ENCODE results near the gene CD22.
"Not testable (repeated sequence)": the region's sequence is repeated elsewhere in the genome, so short reads cannot be mapped to it uniquely, and the experiment has no call there.

The CD22 gene

DNA sequence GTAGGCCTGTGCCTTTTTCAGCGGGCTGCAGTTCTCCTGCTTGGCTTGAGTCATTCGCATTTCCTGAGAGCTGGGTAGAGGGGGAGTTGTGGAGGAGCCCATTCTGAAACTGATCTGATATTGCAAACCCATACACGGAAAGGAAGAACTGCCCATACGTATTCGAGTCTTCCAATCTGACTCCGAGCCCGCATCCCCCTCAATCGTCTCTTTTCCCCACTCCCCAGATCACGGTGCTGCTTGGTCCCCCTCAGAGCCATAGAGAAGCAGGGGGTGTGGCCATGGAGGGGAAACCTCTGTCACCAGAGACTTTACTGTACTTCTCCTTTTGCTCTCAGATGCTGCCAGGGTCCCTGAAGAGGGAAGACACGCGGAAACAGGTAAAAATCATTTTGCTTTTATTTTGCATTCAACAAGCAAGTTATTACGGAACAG is at the start of gene CD22:
Gene CD22 (plus strand): TSS at position 337 of the 435 bp plus-strand sequence. CDS start 2,854 bp downstream, outside the sequence.
- DNase-seq: no peak

GRCh38 chr19:35279374-35279773 is 49.6 kb upstream of the CD22 start:
- DNase-seq: no peak

DNA sequence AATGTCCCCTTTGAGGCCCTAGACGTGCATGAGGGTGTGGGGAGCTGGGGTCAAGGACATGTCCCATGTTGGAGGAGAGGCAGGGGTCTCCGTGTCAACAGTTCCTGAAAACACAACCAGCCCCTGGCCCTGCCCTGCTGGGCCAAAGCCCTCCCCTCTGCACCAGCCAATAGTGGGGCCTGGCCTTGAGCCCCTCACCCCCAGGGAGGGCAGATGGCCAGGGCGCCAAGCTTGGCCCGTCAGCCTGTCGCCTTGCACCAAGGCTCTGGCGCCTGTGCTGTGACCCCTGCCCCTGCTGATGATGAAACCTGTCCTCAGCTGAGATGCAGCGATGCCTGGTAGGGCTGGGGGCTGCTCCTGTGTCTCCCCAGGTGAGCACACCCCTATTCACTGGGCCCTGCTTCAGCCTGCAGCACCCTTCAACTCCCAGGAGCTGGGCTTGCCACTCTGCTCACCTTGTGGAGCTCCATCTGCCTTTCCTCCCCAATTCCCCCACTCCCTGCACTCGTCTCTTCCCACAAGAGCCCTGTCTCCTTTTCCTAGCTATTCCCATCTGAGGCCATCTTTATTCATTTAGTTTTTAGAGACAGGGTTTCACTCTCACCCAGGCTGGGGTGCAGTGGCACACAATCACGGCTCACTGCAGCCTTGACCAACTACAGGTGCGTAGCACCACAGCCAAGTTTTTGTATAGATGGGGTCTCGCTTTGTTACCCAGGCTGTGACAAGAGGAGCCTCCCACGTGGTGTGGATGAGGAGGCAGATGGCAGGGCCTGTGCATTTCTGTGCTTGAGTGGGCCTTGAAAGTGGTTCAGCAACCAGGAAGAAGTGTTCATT is 48.8 kb upstream of the CD22 start:
- DNase-seq: no peak

- DNase-seq: no peak
These were observed 47.7 kb upstream of the CD22 start for GRCh38 chr19:35281303-35281702.

GRCh38 chr19:35284153-35285094 is 44.6 kb upstream of the CD22 start:
- DNase-seq: no peak

- DNase-seq: no peak
These were observed 43.9 kb upstream of the CD22 start for GRCh38 chr19:35285095-35285449.

DNA sequence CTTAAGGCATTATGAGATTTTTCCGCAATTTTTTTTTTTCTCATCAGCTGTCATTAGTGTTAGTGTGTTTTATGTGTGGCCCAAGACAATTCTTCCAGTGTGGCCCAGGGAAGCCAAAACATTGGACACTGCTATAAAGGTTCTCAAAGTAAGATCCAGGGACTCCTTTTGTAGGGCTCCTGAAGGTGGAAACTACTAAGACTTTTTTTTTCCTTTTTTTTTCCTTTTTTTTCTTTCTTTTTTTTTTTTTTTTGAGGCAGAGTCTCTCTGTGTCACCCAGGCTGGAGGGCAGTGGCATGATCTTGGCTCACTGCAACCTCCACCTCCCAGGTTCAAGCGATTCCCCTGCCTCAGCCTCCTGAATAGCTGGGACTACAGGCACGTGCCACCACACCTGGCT is 43.5 kb upstream of the CD22 start:
- not testable (repeated sequence) for DNase-seq

DNA sequence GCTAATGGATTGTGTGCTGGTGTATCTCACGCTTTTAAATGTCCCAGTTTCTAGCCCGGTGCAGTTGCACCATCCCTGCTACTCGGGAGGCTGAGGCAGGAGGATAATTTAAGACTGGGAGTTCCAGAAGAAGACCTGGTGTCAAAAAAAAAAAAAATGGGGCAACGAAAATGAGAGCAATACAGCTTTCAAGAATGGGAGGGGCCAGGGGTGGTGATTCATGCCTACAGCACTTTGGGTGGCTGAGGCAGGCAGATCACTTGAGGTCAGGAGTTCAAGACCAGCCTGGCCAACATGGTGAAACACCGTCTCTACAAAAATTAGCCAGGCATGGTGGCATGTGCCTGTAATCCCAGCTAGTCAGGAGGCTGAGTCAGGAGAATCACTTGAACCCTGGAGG is 42.9 kb upstream of the CD22 start:
- not testable (repeated sequence) for DNase-seq

DNA sequence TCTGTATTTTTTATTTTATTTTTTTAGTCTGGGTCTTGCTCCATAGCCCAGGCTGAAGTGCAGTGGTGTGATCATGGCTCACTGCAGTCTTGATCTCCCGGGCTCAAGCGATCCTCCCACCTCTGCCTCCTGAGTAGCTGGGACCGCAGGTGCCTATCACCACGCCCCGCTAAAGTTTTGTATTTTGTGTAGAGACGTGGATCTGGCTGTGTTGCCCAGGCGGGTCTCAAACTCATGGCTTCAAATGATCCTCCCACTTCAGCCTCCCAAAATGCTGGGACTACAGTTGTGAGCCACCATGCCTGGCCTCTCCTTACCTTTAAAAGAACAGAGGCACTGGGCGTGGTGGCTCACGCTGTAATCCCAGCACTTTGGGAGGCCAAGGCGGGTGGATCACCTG is 41.3 kb upstream of the CD22 start:
- DNase-seq: no peak

GRCh38 chr19:35288331-35288730 is 40.7 kb upstream of the CD22 start:
- DNase-seq: no peak

DNA sequence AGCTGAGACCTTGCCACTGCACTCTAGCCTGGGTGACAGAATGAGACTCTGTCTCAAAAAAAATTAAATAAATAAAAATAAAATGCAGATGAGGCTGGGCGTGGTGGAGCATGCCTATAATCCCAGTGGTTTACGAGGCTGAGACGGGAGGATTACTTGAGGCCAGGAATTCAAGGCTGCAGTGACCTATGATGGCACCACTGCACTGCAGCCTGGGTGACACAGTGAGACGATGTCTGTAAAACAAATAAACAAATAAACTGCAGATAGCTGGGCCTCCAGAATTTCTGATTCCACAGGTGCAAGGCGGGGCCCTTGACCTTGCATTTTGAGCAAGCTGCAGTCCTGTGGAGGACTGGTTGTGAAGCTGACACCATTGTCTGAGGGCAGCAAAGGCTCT is 40.1 kb upstream of the CD22 start:
- no peak for DNase-seq

DNA sequence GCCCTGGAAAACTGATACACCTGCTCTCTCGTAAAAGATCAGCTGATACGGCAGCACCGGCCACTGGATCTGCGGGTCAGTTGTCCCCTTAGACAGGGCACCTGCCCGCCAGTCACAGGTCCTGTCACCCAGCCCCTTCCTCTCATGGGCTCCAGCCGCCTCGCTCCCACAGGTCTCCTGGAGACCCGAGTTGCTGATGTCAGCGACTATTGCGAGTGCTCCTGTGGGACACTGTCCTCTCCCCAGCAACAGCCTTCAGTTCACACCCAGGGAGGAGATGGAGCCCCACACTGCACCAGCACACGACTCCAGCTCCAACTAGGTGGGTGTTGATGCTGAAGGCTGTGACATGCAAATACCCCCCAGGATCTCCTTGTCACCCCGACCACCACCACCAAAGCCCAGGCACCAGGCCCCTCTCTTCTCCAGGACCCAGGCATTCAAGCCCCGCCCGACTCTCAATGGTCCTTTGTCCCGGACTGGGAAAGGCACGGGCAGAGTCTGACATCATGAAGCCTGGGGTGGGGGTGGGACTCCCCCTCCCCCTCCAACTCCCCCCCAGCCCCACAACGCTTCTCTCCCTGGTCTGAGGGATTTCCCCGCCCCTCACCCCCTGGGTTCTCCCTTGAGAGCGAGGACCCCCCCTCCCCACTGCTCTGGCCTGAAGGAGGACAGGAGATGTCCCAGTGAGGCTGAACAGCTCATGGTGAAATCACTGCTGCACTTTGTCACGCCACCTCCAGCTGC is 38.4 kb upstream of the CD22 start:
- DNase-seq: no peak

- DNase-seq: no peak
These were observed 37.7 kb upstream of the CD22 start for GRCh38 chr19:35291259-35291658.

DNA sequence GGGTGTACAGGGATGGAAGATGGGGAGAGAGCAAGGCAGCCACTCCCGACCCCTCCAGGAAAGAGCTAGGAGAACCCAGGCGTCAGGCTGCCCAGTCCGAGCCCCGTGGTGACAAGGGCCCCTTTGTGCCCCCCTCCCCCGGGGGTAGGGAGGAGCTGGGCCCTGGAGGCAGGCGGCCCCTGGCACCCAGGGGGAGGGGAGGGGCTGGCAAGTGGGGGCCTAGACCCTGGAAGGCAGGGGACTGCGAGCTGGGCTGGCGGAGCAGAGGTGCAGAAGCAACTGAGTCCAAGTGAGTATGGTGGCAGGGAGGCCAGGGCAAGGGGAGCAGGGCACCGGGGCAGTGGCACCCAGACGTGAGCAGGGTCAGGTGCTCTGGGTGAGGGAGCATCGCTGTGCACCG is 37.1 kb upstream of the CD22 start, which contains the start of gene MAG:
Gene MAG (plus strand): TSS at position 246 of the 400 bp plus-strand sequence. CDS start 3,248 bp downstream, outside the sequence.
- DNase-seq: no peak

DNA sequence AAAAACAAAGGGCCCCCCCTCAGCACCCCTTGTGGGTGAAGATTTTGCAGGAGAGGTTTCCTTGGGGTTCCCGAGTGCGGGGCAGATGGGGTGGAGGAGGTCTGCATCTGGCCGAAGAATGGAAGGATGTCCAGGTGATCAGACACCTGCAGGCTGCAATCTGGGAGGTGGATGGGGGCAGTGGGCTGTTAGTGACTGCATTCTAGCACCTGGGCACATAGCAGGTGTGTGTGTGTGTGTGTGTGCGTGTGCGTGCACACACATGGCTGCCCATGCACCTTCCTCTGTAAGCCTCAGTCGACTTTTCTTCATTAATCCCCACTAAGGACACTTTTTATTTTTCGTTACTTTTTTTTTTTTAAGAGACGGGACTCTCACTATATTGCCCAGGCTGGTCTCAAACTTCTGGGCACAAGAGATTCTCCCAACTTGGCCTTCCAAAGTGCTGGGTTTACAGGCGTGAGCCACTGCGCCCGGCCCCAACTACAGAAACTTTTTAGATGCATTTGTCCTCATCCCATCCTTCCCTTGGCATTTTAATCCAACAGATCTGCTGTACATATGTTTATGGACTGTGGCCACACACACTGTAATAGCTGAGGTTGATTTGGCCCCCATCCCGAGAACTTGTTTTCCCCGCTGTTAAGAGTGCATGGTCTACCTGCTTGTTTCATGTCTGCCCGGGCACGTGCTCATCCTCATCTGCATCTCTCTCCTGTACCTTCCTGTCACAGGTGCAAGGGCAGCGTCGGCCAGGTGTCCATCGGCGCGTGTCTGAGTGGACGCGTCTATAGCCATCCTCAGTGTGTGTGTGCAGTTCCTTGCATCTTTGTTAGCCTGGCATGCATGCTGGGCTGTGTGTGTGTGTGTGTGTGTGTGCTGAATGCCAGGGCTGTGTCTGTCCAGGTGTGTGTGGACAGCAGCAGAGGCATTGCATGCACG is 36.3 kb upstream of the CD22 start:
- no peak for DNase-seq

DNA sequence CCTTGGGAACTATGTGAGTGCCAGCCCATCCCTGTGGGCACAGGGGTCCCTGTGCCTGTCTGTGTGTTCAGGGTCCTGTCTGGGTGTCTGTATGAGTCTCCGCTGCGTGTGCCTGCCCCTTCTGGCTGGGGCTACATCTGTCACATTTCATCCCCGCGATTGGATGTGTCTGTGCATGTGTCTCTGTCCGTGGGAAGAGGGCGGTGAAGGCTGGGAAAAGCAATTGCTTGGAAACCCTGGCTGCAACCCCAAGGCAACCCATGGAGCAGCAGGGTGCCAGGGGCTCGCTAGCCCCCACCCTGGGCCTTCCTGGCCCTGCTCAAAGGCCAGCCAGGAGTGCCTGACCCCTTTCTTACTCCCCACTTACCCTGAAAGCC is 35.6 kb upstream of the CD22 start:
- no peak for DNase-seq

DNA sequence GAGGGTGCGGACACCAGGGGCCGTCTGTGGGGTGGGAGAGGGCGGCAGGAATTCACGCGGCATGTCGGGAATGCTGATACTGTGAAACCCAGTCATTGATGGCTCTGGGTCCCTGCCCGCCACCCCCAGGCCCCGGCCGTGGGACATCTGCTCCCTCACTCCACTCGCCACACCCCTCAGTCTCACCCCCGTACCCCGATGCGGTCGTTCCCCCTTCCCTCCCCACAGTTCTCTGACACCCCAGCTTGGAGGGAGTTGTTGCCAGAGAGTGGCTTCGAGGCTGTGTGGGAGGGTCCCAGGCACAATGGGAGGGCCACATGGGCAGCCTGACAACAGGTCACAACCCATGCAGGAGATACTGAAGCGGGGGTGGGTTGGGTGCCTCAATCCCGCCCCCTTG is 35.2 kb upstream of the CD22 start:
- no peak for DNase-seq

GRCh38 chr19:35294328-35294727 is 34.7 kb upstream of the CD22 start:
- no peak for DNase-seq

GRCh38 chr19:35294859-35295791 is 33.9 kb upstream of the CD22 start:
- no peak for DNase-seq

- no peak for DNase-seq
These were observed 33.1 kb upstream of the CD22 start for GRCh38 chr19:35295792-35296462.
